ENCODE results near the gene MRPL54. TPM values are rescaled to one million over a fixed set of nuclear protein-coding genes. Genes with fewer than 3 reads are reported as not detected.
"Not testable (repeated sequence)": the region's sequence is repeated elsewhere in the genome, so short reads cannot be mapped to it uniquely, and the experiment has no call there.

Gene MRPL54
- total and polyA plus RNA-seq, 2 experiments from 2014 or later: 29.7 to 89.9 TPM

- Histone ChIP-seq H4K20me1 (replicated peaks; ENCODE audit: insufficient read depth) (no peaks in the 10 kb centered on the region; the same call in 1 of the 2 replicates), H3K4me3 (no peak overlapping the region), H3K27me3 (ENCODE audit: insufficient read depth) (no peaks in the 10 kb centered on the region), H3F3A (replicated peaks; ENCODE audit: low read depth) (0 out of 2 replicates have a peak, but pooled peaks cover 4% of the 10 kb centered on the region), H3K36me3 (ENCODE audit: insufficient read depth) (no peaks in the 10 kb centered on the region), H3K9me2 (ENCODE audit: insufficient read depth) (no peaks in the 10 kb centered on the region; the same call in 1 of the 2 replicates), H3K27ac (ENCODE audit: low read depth) (no peak overlapping the region), H3K79me2 (replicated peaks; ENCODE audit: insufficient read depth) (peaks cover 19% of the 10 kb centered on the region), H2AFZ (no peak overlapping the region), H3K4me2 (no peak overlapping the region), H3K4me1 (ENCODE audit: insufficient read depth) (peaks cover 3% of the 10 kb centered on the region)
- H3K4me3 Mint-ChIP-seq: no peak overlapping the region
- DNase-seq (ENCODE audit: low spot score) (no peak), ATAC-seq (no peak)
- peaks cover 2% of the 10 kb centered on the region; the same call in 1 of the 3 replicates for H3K9me3 Mint-ChIP-seq
- no peak overlapping the region for H3K27ac Mint-ChIP-seq
- H3K4me1 Mint-ChIP-seq: peaks cover 4% of the 10 kb centered on the region
- peaks cover 11% of the 10 kb centered on the region for H3K27me3 Mint-ChIP-seq (ENCODE audit: insufficient read depth, low read depth, poor library complexity)
- TF ChIP-seq EZH2 (IDR thresholded peaks at IDR 0.05; ENCODE audit: low read depth, unreplicated experiment) (no peak), POLR2AphosphoS5 (IDR thresholded peaks at IDR 0.05; ENCODE audit: low read depth) (no peak), ZNF331 (CRISPR knock-in tag; IDR thresholded peaks at IDR 0.05; ENCODE audit: low read depth) (no peak), NANOG (IDR thresholded peaks at IDR 0.05; ENCODE audit: borderline replicate concordance) (no peak), CREB1 (CRISPR knock-in tag; IDR thresholded peaks at IDR 0.05; ENCODE audit: low read depth) (no peak), EZH2phosphoT487 (IDR thresholded peaks at IDR 0.05; ENCODE audit: unreplicated experiment) (no peak)
- TF ChIP-seq, protein P1, sequence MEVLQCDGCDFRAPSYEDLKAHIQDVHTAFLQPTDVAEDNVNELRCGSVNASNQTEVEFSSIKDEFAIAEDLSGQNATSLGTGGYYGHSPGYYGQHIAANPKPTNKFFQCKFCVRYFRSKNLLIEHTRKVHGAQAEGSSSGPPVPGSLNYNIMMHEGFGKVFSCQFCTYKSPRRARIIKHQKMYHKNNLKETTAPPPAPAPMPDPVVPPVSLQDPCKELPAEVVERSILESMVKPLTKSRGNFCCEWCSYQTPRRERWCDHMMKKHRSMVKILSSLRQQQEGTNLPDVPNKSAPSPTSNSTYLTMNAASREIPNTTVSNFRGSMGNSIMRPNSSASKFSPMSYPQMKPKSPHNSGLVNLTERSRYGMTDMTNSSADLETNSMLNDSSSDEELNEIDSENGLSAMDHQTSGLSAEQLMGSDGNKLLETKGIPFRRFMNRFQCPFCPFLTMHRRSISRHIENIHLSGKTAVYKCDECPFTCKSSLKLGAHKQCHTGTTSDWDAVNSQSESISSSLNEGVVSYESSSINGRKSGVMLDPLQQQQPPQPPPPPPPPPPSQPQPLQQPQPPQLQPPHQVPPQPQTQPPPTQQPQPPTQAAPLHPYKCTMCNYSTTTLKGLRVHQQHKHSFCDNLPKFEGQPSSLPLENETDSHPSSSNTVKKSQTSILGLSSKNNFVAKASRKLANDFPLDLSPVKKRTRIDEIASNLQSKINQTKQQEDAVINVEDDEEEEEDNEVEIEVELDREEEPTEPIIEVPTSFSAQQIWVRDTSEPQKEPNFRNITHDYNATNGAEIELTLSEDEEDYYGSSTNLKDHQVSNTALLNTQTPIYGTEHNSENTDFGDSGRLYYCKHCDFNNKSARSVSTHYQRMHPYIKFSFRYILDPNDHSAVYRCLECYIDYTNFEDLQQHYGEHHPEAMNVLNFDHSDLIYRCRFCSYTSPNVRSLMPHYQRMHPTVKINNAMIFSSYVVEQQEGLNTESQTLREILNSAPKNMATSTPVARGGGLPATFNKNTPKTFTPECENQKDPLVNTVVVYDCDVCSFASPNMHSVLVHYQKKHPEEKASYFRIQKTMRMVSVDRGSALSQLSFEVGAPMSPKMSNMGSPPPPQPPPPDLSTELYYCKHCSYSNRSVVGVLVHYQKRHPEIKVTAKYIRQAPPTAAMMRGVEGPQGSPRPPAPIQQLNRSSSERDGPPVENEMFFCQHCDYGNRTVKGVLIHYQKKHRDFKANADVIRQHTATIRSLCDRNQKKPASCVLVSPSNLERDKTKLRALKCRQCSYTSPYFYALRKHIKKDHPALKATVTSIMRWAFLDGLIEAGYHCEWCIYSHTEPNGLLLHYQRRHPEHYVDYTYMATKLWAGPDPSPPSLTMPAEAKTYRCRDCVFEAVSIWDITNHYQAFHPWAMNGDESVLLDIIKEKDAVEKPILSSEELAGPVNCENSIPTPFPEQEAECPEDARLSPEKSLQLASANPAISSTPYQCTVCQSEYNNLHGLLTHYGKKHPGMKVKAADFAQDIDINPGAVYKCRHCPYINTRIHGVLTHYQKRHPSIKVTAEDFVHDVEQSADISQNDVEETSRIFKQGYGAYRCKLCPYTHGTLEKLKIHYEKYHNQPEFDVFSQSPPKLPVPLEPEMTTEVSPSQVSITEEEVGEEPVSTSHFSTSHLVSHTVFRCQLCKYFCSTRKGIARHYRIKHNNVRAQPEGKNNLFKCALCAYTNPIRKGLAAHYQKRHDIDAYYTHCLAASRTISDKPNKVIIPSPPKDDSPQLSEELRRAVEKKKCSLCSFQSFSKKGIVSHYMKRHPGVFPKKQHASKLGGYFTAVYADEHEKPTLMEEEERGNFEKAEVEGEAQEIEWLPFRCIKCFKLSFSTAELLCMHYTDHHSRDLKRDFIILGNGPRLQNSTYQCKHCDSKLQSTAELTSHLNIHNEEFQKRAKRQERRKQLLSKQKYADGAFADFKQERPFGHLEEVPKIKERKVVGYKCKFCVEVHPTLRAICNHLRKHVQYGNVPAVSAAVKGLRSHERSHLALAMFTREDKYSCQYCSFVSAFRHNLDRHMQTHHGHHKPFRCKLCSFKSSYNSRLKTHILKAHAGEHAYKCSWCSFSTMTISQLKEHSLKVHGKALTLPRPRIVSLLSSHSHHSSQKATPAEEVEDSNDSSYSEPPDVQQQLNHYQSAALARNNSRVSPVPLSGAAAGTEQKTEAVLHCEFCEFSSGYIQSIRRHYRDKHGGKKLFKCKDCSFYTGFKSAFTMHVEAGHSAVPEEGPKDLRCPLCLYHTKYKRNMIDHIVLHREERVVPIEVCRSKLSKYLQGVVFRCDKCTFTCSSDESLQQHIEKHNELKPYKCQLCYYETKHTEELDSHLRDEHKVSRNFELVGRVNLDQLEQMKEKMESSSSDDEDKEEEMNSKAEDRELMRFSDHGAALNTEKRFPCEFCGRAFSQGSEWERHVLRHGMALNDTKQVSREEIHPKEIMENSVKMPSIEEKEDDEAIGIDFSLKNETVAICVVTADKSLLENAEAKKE (CRISPR knock-in tag; IDR thresholded peaks at IDR 0.05): no peak
- peaks cover 9% of the 10 kb centered on the region for H3K36me3 Mint-ChIP-seq (ENCODE audit: low read depth)
Observed at GRCh38 chr19:3765121-3765520, 2.6 kb downstream of the MRPL54 start.

DNA sequence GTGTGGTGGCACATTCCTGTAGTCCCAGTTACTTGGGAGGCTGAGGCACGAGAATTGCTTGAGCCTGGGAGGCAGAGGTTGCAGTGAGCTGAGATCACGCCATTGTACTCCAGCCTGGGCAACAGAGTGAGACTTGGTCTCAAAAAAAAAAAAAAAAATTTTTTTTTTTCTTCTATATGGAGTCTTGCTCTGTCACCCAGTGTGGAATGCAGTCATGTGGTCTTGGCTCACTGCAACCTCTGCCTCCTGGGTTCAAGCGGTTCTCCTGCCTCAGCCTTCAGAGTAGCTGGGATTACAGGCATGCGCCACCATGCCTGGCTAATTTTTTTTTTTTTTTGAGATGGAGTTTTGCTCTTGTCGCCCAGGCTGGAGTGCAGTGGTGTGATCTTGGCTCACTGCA, 3.3 kb downstream of the MRPL54 start:
- H3K36me3 Mint-ChIP-seq (ENCODE audit: low read depth); H3K4me1 Mint-ChIP-seq; ATAC-seq; H3K4me1 ChIP-seq (ENCODE audit: insufficient read depth); H3K9me3 Mint-ChIP-seq; H3K4me3 Mint-ChIP-seq; H3K9me2 ChIP-seq (ENCODE audit: insufficient read depth); H3K27me3 ChIP-seq (ENCODE audit: insufficient read depth); H4K20me1 ChIP-seq (replicated peaks; ENCODE audit: insufficient read depth); H2AFZ ChIP-seq; DNase-seq (ENCODE audit: low spot score); H3K4me3 ChIP-seq; H3K27ac ChIP-seq (ENCODE audit: low read depth); H3K27ac Mint-ChIP-seq; H3K4me2 ChIP-seq; H3F3A ChIP-seq (replicated peaks; ENCODE audit: low read depth); H3K36me3 ChIP-seq (ENCODE audit: insufficient read depth): not testable (repeated sequence)
- peaks cover 11% of the 10 kb centered on the region for H3K27me3 Mint-ChIP-seq (ENCODE audit: insufficient read depth, low read depth, poor library complexity)
- peaks cover 13% of the 10 kb centered on the region for H3K79me2 ChIP-seq (replicated peaks; ENCODE audit: insufficient read depth)
